Inflammatory macrophage treated with lipopolysaccharide for 1 hour (primary cell): Measurements from ENCODE around the gene LRRIQ1.
"Not testable (repeated sequence)": the region's sequence is repeated elsewhere in the genome, so short reads cannot be mapped to it uniquely, and the experiment has no call there.

Experiments
- DNase-seq, 2 donors: peaks; one replicate each; pipeline ENCODE4 v3.0.0-alpha.2; 2020 to 2022

LRRIQ1 gene

GRCh38 chr12:85203809-85204208, 167.7 kb downstream of the LRRIQ1 start:
- DNase-seq, result not testable (repeated sequence)

GRCh38 chr12:85206543-85206942, 170.4 kb downstream of the LRRIQ1 start:
- DNase-seq, result no peak

- not testable (repeated sequence) for DNase-seq
These were observed 188.2 kb downstream of the LRRIQ1 start for GRCh38 chr12:85224339-85224738.

- DNase-seq, result no peak
These were observed 189.3 kb downstream of the LRRIQ1 start for GRCh38 chr12:85225501-85225900.

- DNase-seq, result no peak
These were observed 201.2 kb downstream of the LRRIQ1 start for GRCh38 chr12:85237327-85237726.

GRCh38 chr12:85244561-85244960, 208.4 kb downstream of the LRRIQ1 start:
- no peak for DNase-seq

- no peak for DNase-seq
These were observed 217.7 kb downstream of the LRRIQ1 start for GRCh38 chr12:85253853-85254252.

GRCh38 chr12:85257671-85258070, 221.5 kb downstream of the LRRIQ1 start:
- no peak for DNase-seq

- no peak for DNase-seq
These were observed 224.3 kb downstream of the LRRIQ1 start for GRCh38 chr12:85260447-85260846.

- DNase-seq, result no peak
These were observed 224.7 kb downstream of the LRRIQ1 start for GRCh38 chr12:85260896-85261295.

GRCh38 chr12:85266356-85266755, 230.2 kb downstream of the LRRIQ1 start:
- DNase-seq, result no peak

GRCh38 chr12:85273381-85274314, 237.5 kb downstream of the LRRIQ1 start:
- no peak for DNase-seq

GRCh38 chr12:85274315-85274651, 238.1 kb downstream of the LRRIQ1 start:
- DNase-seq, result no peak

GRCh38 chr12:85275374-85275773, 239.2 kb downstream of the LRRIQ1 start:
- DNase-seq, result no peak

- DNase-seq, result no peak
These were observed 241.0 kb downstream of the LRRIQ1 start for GRCh38 chr12:85277191-85277590.

- no peak for DNase-seq
These were observed 241.9 kb downstream of the LRRIQ1 start for GRCh38 chr12:85277900-85278597.

- no peak for DNase-seq
These were observed 242.7 kb downstream of the LRRIQ1 start for GRCh38 chr12:85278598-85279448.

GRCh38 chr12:85279449-85280164, 243.5 kb downstream of the LRRIQ1 start:
- no peak for DNase-seq

- peak in 1 of 2 donors; percentile 15 for DNase-seq
These were observed 244.2 kb downstream of the LRRIQ1 start, which contains the start of gene ALX1 for GRCh38 chr12:85280165-85280983. Gene ALX1 (plus strand): TSS chr12:85280220. CDS start chr12:85280262, 42 bp downstream.

- no peak for DNase-seq
These were observed 245.0 kb downstream of the LRRIQ1 start for GRCh38 chr12:85280984-85281630.
